SK-N-SH (cell line): ENCODE data around the gene NBPF1. TPM values are rescaled to one million over a fixed set of nuclear protein-coding genes. Genes with fewer than 3 reads are reported as not detected.
A peak's percentile ranks its signal among the peaks of the same experiment; 100 is the strongest.
"Not testable (repeated sequence)": the region's sequence is repeated elsewhere in the genome, so short reads cannot be mapped to it uniquely, and the experiment has no call there.

Source experiments
- CTCF ChIA-PET: fragments of 300-600, 350-600 bp; formaldehyde crosslinking; extraction: SDS; loops from one replicate; lab custom pipeline; 2021; lab: Yijun Ruan, JAX
- POLR2A ChIA-PET: fragments of 350-600 bp; sonication (Branson Sonifier 250); formaldehyde crosslinking; extraction: SDS; loops from one replicate; lab custom pipeline; 2020; ENCODE audit warnings: antibody characterized with exemption, inconsistent platforms; lab: Yijun Ruan, JAX
- DNase-seq: peaks from one replicate; pipeline ENCODE4 v3.0.0; 2012
- H2AFZ ChIP-seq: fragments of 200-600 bp; sonication (generic); 2 replicates; pipeline ENCODE4 v1.8.1; 2016; ENCODE audit warnings: antibody characterized with exemption, mild to moderate bottlenecking, low read depth
- H3F3A ChIP-seq: fragments of 200-600 bp; sonication (generic); replicated peaks from 2 replicates; pipeline ENCODE3; 2016; ENCODE audit warnings: antibody characterized with exemption, mild to moderate bottlenecking; ENCODE audit not compliant: insufficient read depth
- H3K27ac ChIP-seq, 2 experiments: fragments of 200-500 bp in 1 of 2; fragments of 200-600 bp in 1 of 2; sonication (Bioruptor generic) in 1 of 2; sonication (generic), shearing (Covaris generic) in 1 of 2; 2 replicates each; pipeline versions ENCODE4 v1.5.1 to v1.6.1; 2014 to 2016; ENCODE audit warnings: low read depth in 2 of 2, inconsistent platforms in 1 of 2, low read length in 1 of 2, mild to moderate bottlenecking in 1 of 2, mixed read lengths in 1 of 2
- H3K27me3 ChIP-seq: fragments of 200-600 bp; sonication (generic), shearing (Covaris generic); 2 replicates; pipeline ENCODE4 v1.6.1; 2016; ENCODE audit warnings: mixed run types; ENCODE audit not compliant: insufficient read depth
- H3K36me3 ChIP-seq, 2 experiments: fragments of 200-500 bp in 1 of 2; fragments of 200-600 bp in 1 of 2; sonication (Bioruptor generic) in 1 of 2; sonication (generic) in 1 of 2; replicated peaks in 1 of 2; 2 replicates each; pipeline versions ENCODE3 to v1.5.1; 2014 to 2016; ENCODE audit warnings: low read length in 1 of 2, mild to moderate bottlenecking in 1 of 2; ENCODE audit not compliant: insufficient read depth in 2 of 2, control insufficient read depth in 1 of 2
- H3K4me1 ChIP-seq, 2 experiments: fragments of 200-500 bp in 1 of 2; fragments of 200-600 bp in 1 of 2; sonication (Bioruptor generic) in 1 of 2; sonication (generic), shearing (Covaris generic) in 1 of 2; 2 replicates each; pipeline versions ENCODE4 v1.5.1 to v1.6.1; 2014 to 2016; ENCODE audit warnings: low read depth in 1 of 2, low read length in 1 of 2, mixed run types in 1 of 2; ENCODE audit not compliant: insufficient read depth in 2 of 2, control insufficient read depth in 1 of 2
- H3K4me2 ChIP-seq: fragments of 200-600 bp; sonication (generic), shearing (Covaris generic); 2 replicates; pipeline ENCODE4 v1.6.1; 2017; ENCODE audit warnings: mixed run types
- H3K4me3 ChIP-seq, 2 experiments: fragments of 200-500 bp in 1 of 2; fragments of 200-600 bp in 1 of 2; sonication (Bioruptor generic) in 1 of 2; sonication (generic), shearing (Covaris generic) in 1 of 2; 2 replicates each; pipeline versions ENCODE4 v1.5.1 to v1.8.1; 2014 to 2016; ENCODE audit warnings: low read depth in 2 of 2, inconsistent platforms in 1 of 2, low read length in 1 of 2, mild to moderate bottlenecking in 1 of 2, mixed read lengths in 1 of 2, moderate library complexity in 1 of 2
- H3K79me2 ChIP-seq: fragments of 200-600 bp; sonication (generic); 2 replicates; pipeline ENCODE4 v1.8.1; 2017; ENCODE audit warnings: mild to moderate bottlenecking; ENCODE audit not compliant: insufficient read depth
- H3K9ac ChIP-seq: fragments of 200-600 bp; sonication (generic); 2 replicates; pipeline ENCODE4 v1.6.1; 2017; ENCODE audit warnings: mixed run types
- H3K9me2 ChIP-seq: fragments of 200-600 bp; sonication (generic); 2 replicates; pipeline ENCODE4 v1.6.1; 2017; ENCODE audit warnings: mixed run types
- H3K9me3 ChIP-seq: fragments of 200-600 bp; sonication (generic); 2 replicates; pipeline ENCODE4 v1.6.1; 2017; ENCODE audit warnings: mixed run types, mild to moderate bottlenecking, moderate library complexity
- H4K20me1 ChIP-seq: fragments of 200-600 bp; sonication (generic); 2 replicates; pipeline ENCODE4 v1.6.1; 2017; ENCODE audit warnings: mild to moderate bottlenecking, mixed run types; ENCODE audit not compliant: insufficient read depth
- WGBS: methylation state at CpG from one replicate; pipeline ENCODE4 v1.1.6; 2017; ENCODE audit warnings: low lambda C conversion rate; 5-methylcytosine and 5-hydroxymethylcytosine counted together
- polyA plus RNA-seq, 3 experiments: library from polyadenylated mRNA; depleted of rRNA; stranded (reverse); fragments of >200 nt; gene quantifications; 2 replicates each; pipeline ENCODE4 v1.2.3, GENCODE V29; 2012
- TF ChIP-seq, protein P1 (sequence below): fragments of 200-600 bp; sonication (generic); IDR thresholded peaks from 2 replicates; pipeline ENCODE4 v1.6.1; 2017; ENCODE audit warnings: antibody characterized with exemption, mild to moderate bottlenecking, moderate library complexity

The NBPF1 gene
- polyA plus RNA-seq, 1 of the 3 experiments (the other 2 are of a cell fraction) = 29.8 TPM

DNA sequence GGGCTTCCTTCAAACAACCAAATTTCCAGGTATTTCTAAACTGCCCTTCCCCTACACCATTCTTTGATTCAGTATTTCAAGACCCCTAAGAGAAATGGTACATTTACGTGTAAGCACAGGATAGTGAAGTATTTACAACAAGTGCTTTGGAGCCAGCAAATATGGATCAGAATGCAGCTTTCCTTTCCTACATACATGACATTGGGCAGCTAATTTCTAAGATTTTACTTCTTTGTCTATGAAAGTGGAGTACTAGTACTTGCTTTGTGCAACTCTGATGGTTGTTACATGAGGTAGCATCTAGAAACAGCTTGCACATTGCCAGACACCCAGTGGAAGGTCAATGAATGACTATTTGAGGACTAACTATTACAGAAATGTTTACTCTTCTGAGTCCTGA lies 38.2 kb upstream of the NBPF1 start:
- H2AFZ ChIP-seq, H3K9ac ChIP-seq, H3K27ac ChIP-seq, H4K20me1 ChIP-seq, H3K4me3 ChIP-seq, H3K4me2 ChIP-seq: not testable (repeated sequence)
- TF ChIP-seq, protein P1, sequence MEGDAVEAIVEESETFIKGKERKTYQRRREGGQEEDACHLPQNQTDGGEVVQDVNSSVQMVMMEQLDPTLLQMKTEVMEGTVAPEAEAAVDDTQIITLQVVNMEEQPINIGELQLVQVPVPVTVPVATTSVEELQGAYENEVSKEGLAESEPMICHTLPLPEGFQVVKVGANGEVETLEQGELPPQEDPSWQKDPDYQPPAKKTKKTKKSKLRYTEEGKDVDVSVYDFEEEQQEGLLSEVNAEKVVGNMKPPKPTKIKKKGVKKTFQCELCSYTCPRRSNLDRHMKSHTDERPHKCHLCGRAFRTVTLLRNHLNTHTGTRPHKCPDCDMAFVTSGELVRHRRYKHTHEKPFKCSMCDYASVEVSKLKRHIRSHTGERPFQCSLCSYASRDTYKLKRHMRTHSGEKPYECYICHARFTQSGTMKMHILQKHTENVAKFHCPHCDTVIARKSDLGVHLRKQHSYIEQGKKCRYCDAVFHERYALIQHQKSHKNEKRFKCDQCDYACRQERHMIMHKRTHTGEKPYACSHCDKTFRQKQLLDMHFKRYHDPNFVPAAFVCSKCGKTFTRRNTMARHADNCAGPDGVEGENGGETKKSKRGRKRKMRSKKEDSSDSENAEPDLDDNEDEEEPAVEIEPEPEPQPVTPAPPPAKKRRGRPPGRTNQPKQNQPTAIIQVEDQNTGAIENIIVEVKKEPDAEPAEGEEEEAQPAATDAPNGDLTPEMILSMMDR = peak; percentile 13; the same call in 1 of the 2 replicates
- TF ChIP-seq, all 33 proteins: peak for 1; not testable (repeated sequence) for 32
- H3K9me2 ChIP-seq, H3K9me3 ChIP-seq, H3K27me3 ChIP-seq, DNase-seq, POLR2A ChIA-PET, H3F3A ChIP-seq, H3K4me1 ChIP-seq, H3K79me2 ChIP-seq, H3K36me3 ChIP-seq: not testable (repeated sequence)
- 97% methylated on average over 1 of the region's 1 CpG for WGBS
- CTCF ChIA-PET = interaction anchor here (1.2 kb wide), 1 partner anchor 31 kb away, joined by 3 read pairs; no protein-coding TSS in a partner anchor

DNA sequence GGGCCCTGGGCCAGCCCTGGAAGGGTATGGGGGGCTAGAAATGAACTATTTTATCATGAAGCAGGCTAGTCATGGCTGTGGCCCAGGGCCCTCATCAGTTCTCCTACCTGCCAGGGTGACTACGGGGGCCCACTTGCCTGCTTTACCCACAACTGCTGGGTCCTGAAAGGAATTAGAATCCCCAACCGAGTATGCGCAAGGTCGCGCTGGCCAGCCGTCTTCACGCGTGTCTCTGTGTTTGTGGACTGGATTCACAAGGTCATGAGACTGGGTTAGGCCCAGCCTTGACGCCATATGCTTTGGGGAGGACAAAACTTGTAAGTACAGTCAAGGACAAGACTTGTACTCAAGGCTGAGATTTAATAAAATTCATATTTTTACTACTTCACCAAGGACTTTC lies 36.6 kb upstream of the NBPF1 start:
- H3K4me3 ChIP-seq, H3K4me1 ChIP-seq, H4K20me1 ChIP-seq, H3K79me2 ChIP-seq, H2AFZ ChIP-seq, POLR2A ChIA-PET, H3K27ac ChIP-seq, CTCF ChIA-PET, H3K27me3 ChIP-seq, H3K36me3 ChIP-seq, H3K9me3 ChIP-seq, H3F3A ChIP-seq, DNase-seq, H3K9ac ChIP-seq, H3K4me2 ChIP-seq, H3K9me2 ChIP-seq: not testable (repeated sequence)
- 76% methylated on average over 9 of the region's 9 CpGs for WGBS

DNA sequence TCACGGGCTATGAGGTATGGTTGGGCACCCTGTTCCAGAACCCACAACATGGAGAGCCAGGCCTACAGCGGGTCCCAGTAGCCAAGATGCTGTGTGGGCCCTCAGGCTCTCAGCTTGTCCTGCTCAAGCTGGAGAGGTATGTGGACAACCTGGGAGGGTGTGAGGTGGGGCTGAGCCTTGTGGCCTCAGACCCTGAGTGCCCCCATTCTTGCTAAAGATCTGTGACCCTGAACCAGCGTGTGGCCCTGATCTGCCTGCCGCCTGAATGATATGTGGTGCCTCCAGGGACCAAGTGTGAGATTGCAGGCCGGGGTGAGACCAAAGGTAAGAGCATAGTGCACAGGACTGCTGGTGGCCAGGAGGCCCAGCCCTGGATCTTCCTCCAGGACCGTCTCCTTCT lies 36.0 kb upstream of the NBPF1 start:
- CTCF ChIA-PET, H3K4me1 ChIP-seq, H2AFZ ChIP-seq, H3K27me3 ChIP-seq, H3K9me3 ChIP-seq, H3K27ac ChIP-seq, H3K79me2 ChIP-seq, POLR2A ChIA-PET, H3K4me2 ChIP-seq, H4K20me1 ChIP-seq, H3K9me2 ChIP-seq, H3K9ac ChIP-seq, H3K4me3 ChIP-seq, DNase-seq, H3F3A ChIP-seq, H3K36me3 ChIP-seq: not testable (repeated sequence)
- WGBS = 68% methylated on average over 5 of the region's 6 CpGs

DNA sequence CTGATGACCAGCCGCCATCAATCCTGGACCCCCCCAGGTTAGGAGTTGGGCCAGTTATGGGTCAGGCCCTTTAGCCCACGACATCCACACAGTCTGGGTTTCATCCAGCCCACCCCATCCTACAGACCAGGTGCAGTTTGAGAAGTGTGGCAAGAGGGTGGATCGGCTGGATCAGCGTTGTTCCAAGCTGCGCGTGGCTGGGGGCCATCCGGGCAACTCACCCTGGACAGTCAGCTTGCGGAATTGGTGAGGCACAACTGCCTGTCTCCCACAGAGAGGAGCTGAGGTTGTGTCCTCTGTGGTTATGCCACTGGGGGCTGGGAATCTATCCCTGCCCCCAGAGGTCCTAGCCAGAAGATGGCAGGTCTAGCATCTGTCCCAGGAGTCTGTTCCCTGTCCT lies 35.4 kb upstream of the NBPF1 start:
- H3K9me2 ChIP-seq, H3K9ac ChIP-seq, H3F3A ChIP-seq, H4K20me1 ChIP-seq, POLR2A ChIA-PET, H3K27ac ChIP-seq, CTCF ChIA-PET, H3K27me3 ChIP-seq, H3K79me2 ChIP-seq, H2AFZ ChIP-seq, H3K4me2 ChIP-seq, H3K36me3 ChIP-seq, H3K4me3 ChIP-seq, DNase-seq, H3K9me3 ChIP-seq: not testable (repeated sequence)
- 95% methylated on average over 4 of the region's 8 CpGs for WGBS
- peaks cover 5 to 11% of the 10 kb centered on the region in 2 experiments; a peak in 2 of 4 replicates for H3K4me1 ChIP-seq

DNA sequence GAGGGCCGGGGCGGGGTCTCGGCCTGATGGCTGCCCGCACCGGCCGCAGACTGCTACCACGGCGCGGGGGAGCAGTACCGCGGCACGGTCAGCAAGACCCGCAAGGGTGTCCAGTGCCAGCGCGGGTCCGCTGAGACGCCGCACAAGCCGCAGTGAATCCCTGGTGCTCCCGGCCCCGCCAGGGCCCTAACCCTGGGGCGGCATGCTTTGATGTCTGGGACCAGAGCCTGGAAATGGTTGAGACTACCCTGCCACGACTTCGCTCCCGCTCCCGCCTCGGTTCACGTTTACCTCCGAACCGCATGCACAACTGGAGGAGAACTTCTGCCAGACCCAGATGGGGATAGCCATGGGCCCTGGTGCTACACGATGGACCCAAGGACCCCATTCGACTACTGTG lies 34.9 kb upstream of the NBPF1 start:
- 91% methylated on average over 12 of the region's 32 CpGs for WGBS
- H3K27me3 ChIP-seq, CTCF ChIA-PET, H3K9ac ChIP-seq, H3K9me3 ChIP-seq, H3K27ac ChIP-seq, H4K20me1 ChIP-seq, H3K4me2 ChIP-seq, POLR2A ChIA-PET, H2AFZ ChIP-seq, H3F3A ChIP-seq, H3K36me3 ChIP-seq, H3K4me3 ChIP-seq, DNase-seq, H3K9me2 ChIP-seq: not testable (repeated sequence)
- Histone ChIP-seq H3K79me2 (peaks cover 12% of the 10 kb centered on the region), H3K4me1 (peaks cover 10 to 16% of the 10 kb centered on the region in 2 experiments; a peak in 2 of 4 replicates)
